ELF-1 (cell line): ENCODE measurements around the gene SPRTN.
"Not testable (repeated sequence)": the region's sequence is repeated elsewhere in the genome, so short reads cannot be mapped to it uniquely, and the experiment has no call there.

Experiments used
- DNase-seq: peaks from one replicate; pipeline ENCODE4 v3.0.0-alpha.2; 2016; ENCODE audit warnings: low read depth, low spot score

The SPRTN gene

DNA sequence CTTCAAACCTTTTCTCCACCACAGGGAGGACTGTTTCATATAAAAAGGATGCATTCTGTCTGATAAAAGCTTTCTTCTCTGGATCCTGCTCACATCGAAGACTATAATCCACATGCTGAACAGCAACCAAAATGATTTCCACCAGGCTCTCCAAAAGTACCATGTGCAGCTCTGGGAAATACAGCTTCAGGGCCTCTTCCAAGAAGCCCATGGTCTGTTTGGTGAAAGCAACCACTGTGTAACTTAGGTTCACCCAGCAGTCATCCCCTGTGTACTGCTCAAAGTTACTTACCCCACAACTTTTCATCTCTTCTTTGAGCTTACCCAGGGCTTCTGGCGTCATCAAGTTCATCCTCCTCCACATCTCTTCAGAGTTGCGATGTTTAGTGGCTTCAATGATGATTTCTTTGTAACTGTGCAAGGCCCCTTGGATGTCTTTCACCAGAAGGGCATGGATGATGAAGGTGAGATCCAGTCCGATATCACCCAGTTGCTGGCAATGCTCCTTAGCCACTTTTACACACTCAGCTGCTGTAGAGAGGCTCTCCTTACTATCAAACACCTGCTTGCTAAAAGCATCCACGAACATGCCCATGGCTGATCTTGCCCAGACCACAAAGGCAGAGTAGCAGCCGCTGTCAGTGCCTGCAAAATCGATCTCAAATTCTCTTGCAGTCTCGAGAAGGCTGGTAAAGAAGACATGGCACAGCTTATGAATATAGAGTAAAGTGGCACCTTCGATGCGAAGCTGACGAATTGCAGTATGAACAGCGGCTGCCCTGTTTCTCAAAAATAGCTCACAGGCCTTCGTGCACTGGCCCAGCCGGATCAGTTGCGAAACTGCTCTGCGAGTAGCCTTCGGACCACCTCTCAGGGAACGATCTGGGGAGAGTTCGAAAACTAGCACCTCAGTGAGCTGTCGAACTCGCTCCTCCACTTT, 2.2 kb upstream of the SPRTN start:
- DNase-seq: peak; percentile 26

DNA sequence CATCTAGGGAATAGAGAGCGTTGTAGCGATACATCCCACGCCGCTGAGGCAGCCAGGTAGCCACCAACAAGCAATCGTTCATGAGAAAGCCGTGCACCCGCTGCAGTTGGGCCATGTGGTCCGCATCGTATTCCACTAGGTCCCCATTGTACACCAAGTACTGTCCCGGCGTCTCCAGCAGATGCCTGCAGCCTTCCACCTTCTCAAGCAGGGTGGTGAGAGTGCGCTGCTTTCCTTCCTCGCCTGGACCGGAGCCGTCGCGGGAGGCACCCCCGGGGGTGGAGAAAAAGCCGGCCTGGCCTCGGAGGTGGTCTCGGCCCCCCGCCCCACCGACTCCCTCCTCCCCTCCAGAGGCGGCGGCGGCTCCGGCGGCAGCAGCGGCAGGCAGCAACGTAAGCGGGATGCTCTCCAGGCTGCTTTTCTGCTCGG, 1.0 kb upstream of the SPRTN start:
- DNase-seq: no peak

DNA sequence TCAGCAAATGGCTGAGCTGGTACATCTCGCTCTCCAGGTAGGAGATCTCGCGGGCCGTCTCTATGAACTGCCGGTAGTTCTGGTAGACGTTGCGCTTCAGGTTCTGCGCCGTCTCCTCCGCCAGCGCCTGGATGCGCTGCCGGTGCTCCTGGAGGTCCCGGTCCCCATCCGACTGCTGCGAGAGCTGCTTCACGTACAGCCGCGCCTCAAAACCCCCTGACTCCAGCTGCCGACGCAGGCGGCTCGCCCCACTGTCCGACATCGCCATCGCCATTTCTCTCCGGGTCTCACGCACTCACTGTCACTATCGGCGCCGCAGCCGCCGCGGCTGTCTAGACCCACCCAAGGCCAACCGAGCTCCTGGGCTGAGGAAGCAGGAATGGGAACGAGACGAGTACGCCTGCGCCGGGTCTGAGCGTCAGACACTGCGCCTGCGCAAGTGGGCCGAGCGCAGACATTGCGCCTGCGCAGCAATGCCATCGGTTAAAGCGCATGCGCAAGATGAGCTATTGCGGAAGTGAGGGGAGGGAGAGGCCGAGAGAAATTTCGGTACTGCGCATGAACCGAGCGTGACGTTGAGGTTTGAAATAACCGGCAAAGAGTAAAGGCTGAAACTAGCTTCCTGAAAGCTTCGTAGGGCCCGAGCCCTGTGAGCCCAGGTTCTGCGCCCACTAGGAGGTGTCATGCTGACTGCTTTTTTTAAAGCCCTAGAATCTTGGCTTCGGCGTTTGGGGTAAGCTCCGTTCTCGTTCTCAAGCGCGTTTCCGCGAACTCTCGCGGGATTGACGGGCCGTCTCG, 422 bp upstream of the SPRTN start, which contains the start of gene EXOC8:
Gene EXOC8, minus strand, starts transcription at position 381 of the 798 bp plus-strand sequence. Its CDS starts 107 bp downstream, at position 274.
- DNase-seq: peak; percentile 98

DNA sequence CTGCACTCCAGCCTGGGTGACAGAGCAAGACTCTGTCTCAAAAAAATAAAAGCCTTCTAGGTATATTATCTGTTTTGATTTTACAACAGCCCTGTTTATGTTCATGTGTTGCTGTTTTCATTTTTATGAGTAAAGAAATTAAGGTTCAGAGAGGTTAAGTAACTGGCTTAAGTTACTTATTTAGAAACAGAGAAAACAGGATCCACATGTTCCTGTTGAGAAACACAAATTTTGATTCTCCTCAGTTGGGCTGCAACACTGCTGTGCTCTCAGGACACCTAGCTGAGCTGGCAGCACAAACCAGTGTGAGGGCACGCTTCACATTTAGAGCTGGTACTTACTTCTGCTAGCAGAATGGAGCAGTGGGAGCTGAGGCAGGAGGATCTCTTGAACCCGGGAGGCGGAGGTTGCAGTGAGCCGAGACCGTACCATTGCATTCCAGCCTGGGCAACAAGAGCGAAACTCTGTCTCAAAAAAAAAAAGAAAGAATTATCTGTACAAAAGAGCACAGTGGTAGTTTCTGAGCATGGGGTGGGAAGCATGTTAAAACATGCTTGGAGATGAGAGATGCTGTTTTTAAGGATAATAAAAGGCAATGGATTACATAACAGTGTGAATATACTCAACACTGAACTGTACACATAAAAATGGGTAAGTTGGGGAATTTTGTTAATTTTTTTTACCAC, 2.4 kb downstream of the SPRTN start:
- no peak for DNase-seq

DNA sequence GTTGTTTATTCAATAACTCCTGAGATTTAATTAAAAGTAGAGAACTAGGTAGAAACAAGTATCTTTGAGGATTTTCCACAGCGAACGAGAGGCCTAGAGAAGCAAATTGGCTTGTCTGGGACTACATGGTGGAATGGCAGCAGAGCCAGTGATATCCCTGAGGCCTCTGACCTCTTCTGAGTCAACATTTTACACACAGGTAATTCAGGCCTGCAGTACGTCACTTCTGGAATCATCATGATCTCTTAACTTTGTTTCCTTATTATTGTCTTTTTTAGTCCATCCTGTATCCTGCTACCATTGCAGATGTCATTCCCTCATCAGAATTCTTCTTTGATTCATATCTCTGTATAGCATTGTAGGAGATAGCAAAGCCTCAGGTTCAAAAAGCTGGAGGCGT, 9.9 kb downstream of the SPRTN start:
- no peak for DNase-seq

DNA sequence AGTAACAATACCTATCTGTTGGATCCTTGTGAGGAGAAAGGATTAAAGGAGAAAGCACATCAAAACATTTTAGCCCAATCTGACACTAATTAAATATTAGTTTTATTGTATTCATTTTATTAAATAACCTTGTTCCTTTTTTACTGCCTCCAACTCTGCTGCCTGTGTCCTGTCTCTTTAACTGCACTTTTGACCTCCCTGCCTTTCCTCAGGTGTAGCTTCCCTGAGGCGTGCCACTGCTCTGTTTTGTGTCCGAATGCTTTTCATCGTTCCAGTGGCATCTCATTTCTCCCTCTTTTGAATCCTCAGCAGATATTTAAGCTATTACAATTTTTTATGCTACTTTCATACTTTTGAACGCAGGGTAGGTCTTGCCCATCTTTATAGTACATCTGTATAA, 10.3 kb downstream of the SPRTN start:
- DNase-seq: no peak

DNA sequence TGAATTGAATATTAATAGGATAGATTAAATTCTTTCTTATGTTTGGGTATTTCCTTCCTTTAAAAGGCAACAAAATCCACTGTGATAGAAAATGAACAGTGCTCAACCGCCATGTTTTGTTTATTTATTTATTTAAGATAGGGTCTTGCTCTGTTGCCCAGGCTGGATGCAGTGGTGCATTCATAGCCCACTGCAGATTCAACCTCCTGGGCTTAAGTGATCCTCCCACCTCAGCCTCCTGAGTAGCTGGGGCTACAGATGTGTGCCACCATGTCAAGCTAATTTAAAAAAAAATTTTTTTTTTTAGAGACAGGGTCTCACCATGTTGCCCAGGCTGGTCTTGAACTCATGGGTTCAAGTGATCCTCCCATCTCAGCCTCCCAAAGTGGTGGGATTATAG, 10.8 kb downstream of the SPRTN start:
- DNase-seq: not testable (repeated sequence)

DNA sequence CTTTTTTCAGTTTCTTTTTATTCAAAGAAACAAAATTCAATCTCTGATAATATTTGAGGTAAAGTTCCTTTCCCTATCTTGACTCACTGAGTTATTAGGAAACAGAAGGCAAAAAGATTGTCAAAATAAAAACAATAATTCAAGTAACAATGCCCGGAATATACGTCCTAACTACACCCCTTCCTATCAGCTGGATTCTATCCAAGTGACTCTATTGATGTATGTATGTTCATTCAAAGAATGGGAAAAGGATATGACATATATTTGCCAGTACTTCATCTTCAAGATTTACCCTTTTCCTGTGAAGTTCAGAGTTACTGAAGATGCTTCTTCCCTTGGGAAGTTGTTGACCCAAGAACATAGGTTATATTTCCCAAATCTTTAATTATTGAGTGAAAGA, 13.7 kb downstream of the SPRTN start:
- no peak for DNase-seq

DNA sequence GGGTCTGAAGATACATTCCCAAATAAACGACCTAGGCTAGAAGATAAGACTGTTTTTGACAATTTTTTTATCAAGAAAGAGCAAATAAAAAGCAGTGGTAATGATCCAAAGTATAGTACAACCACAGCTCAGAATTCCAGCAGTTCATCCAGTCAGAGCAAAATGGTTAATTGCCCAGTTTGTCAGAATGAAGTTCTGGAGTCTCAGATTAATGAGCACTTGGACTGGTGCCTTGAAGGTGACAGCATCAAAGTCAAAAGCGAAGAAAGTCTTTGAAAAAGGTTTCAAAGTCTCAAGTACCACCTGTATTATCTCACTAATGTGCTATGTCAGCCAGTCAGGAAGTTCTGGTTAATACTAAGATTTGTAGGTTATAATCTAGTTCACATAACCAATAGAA, 15.0 kb downstream of the SPRTN start:
- DNase-seq: no peak

DNA sequence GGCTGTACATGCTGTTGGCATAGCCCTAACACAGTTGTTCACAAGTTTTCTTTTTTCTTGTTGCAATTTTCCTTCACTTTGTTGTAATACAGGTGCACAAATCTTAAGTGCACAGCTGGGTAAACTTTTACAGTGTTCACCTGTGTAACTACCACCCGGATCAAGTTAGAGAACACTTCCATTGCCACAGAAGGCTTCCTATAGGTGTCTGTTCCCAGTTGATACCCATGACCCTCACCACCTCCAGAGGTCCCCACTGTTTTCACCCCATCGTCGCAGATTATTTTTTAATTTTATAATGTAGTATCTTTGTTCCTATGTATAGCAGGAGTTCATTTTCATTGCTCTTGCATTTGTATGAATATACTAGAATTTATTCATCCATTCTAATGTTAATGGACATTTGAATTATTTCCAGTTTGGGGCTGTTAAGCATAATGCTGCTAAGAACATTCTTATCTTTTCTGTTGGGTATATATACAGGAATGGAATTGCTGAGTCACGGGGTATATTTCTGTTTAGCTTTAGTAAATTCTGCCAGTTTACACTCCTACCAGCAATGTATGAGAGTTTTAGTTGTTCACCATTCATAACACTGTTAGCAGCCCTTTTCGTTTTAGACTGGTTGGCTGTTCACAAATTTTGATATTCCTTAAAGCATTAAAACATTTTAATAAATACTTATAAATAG, 16.4 kb downstream of the SPRTN start:
- DNase-seq: no peak

DNA sequence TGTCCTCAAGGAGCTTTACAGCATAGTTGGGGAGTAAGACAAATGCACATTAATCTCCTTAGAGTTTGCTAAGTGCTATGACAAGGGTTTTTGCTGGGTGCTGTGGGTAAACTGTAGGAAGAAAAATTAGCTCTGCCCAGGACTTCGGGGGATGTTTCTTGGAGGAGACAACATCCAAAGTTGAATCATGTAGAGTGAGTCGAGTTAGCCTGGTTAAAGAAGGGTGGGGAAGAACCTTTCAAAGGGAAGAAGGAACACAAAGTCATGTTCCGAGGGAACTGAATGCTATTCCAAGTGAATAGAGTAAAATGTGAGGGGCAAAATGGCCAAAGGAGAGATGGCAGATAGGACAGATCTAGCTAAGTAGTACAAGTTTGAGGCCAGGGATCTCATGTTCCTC, 17.1 kb downstream of the SPRTN start:
- DNase-seq: no peak

DNA sequence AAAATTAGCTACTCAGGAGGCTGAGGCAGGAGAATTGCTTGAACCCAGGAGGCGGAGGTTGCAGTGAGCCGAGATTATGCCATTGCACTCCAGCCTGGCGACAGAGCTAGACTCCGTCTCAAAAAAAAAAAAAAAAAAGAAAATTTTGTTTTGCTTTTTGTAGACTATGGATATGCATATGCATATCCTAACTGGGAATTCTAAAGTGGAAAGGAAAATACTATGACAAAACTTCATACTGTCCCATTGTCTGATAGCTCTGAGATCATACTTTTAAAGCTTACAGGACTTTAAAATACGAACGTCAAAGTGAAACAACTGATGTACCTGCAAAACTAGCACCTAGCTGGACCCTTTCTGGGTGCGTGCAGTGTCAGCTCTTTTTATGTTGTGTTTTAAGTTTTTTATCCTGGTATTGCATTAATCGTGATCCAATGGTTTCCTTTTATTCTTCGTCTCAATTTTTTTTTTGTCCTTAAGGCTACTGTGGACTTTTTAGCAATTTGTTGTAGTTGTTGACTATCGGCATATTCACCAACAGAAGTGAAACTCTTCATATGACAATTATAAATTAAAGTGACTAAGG, 19.2 kb downstream of the SPRTN start:
- no peak for DNase-seq

DNA sequence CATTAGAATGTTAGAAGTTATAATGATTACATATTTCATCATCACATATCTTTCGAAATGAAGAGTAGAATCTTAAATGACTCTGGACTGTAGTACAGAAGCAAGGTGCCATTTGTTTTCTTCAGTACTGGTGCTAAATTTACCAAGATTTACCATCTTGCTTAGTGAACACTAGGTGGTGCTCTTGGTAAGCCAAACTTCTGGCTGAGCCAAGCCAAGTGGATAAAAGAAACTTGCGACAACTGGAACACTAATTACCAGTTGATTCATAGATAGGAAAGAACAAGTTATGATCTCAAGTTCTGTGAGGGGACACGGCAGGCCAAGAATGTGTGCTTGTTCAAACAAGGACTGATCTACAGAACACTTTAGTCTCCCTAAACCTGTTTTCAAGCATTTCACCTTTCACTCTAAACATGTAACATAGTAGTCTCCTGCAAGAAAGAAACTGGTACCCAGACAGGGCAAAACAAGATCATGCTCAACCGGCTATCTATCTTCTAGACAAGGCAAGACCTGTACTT, 19.8 kb downstream of the SPRTN start:
- DNase-seq: peak; percentile 37

DNA sequence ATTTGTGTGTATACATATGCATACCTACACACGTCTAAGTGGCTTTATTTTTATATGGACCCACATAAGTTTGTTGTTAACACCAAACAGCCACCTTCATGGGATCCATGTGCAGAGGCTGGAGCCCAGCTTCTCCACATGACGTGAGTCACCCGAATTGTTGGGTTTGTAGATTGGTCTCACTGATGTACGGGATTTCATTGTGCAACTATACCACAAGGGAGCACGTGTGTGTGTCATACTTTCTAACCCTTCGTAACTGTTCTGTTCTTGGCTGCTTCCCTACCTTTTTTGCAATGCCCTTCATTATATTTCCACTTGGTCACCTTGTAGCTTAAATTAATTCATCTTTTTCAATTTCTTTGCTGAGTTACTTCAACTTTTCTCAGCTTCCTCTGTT, 21.0 kb downstream of the SPRTN start:
- no peak for DNase-seq

DNA sequence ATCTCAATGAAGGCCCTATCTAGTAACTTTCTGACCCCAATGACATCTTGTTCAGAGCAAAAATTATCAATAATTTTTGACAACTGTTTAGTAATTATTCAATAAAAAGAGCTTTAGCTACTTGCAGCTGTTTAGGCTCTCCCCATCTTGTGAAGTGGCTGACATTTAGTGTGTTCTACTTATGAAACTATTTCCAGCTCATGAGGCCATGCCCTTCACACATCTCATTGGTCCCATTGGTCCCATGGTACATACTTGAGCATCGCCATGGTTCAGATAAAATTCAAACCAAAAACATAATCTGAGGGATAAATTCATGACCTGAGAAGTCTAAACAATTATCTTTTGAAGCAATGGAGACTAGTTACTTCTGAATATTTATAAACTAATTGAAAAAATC, 24.2 kb downstream of the SPRTN start:
- no peak for DNase-seq

DNA sequence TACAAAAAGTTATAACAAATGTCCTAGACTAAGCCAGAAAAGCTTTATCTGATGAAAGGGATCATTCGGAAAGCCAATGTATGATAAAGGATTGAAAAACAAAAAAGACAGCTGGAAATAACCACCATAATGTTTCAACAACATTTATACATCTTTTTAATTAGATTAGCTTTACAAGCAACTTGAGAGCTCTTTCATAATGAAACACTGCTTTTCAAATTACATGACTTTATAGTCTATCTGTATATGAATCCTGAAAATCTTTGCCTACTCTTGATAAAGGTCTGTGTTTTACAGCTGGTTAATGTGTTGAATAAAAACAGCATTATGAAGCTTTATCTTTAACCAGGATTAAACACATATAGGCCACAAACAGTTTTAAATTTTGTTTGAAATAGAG, 25.5 kb downstream of the SPRTN start:
- no peak for DNase-seq

DNA sequence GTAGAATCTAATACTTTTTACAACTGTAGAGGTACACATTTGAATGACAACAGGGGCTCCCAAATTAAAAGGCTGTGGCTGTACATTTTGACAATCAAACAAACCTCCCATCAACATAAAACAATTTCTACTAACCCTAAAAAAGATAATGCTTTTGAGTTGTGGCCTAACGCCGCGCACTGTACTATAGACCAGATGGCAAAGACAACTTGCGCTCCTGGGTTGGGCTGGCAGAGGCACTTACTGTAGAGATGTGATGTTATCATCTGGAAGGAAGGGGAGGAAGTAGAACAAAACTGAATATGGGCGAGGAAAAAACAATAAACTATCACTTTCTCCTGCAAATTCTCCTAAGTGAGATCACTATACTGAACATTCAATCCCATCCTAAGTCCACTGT, 26.1 kb downstream of the SPRTN start:
- no peak for DNase-seq

DNA sequence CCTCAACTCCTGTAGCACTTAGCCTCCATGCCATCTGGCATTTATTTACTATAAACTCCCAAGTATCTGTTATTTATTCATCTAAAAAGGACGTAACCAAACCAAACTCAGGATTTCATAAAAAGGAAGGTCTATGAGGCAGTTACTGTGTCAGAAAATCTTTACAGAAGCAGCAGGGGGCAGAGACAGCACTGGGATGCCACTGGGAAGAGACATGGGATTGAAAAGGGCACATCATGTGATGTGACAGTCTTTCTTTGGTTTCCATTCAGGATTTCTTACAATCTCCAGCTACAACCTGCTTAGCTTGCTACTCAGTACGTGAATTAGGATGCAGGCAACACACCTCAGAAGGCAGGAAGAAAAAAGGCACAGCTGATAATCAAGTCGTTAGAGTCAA, 31.2 kb downstream of the SPRTN start:
- DNase-seq: no peak

DNA sequence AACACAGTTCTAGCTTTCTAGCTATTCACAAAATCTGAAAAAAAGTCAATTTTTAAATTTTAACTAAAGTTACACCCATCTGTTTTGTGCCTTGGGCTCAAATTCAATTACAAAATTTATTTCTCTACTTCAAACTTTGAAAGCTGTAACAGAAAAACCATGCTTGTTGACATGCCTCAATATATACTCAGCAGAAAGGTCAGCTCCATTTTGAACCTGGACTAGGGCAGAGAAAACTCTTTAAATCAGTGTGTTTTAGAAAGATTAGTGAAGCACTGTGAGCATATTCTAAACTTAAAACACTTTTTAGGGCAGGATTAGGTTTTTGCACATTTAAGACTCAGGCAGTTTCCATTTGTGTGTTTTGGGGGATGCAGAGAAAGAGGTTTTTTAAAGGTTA, 34.4 kb downstream of the SPRTN start:
- DNase-seq: no peak

DNA sequence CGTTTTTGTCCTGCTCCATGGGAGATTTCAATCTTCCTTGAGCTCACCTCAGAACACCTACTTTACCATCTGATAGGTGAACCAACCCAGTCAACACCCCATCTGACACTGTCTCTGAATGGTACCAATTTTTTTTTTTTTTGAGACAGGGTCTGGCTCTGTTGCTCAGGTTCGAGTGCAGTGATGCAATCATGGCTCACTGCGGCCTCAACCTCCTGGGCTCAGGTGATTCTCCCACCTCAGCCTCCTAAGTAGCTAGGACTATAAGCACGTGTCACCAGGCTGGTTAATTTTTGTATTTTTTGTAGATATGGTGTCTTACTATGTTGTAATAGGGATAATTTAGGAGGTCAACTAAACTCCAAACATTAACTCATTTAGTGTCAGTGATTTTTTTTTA, 36.3 kb downstream of the SPRTN start:
- no peak for DNase-seq

DNA sequence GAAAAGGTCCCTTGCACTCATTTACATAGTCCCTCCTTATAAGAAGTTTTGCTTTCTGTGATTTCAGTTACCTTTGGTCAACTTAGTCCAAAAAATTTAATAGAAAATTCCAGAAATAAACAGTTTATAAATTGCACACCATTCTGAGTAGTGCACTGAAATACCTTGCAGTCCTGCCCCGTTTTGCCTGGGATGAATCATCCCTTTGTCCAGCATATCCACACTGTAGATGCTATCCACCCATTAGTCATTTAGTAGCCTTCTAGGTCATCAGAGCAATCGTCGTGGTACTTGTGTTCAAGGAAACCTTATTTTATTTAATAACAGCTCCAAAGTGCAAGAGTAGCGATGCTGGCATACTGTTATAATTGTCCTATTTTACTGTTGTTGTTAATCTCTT, 38.0 kb downstream of the SPRTN start:
- no peak for DNase-seq
